ENCODE data around the gene KAT8.

GRCh38 chr16:31094088-31094423, 23.4 kb upstream of the KAT8 start:
- TF ChIP-seq POLR2A (IDR thresholded peaks at IDR 0.05): no peak
- TF ChIP-seq CTCF (IDR thresholded peaks at IDR 0.05): no peak
